T-helper 2 cell treated with Interferon-gamma antibody and Interleukin-4, amounts not matched to agents 5 μg/mL and 100 μg/mL, for 36 hours (primary cell): Measurements from ENCODE around the gene GUCY1A1.

Experiments used
- DNase-seq: peaks from one replicate; pipeline ENCODE4 v3.0.0; 2021; ENCODE audit warnings: low spot score
- H3K27ac Mint-ChIP-seq: one replicate; pipeline ENCODE4 v1.8.0; 2021; ENCODE audit warnings: mild to moderate bottlenecking, mixed read lengths
- H3K27me3 Mint-ChIP-seq: one replicate; pipeline ENCODE4 v1.8.0; 2021; ENCODE audit warnings: low read depth, mixed read lengths
- H3K36me3 Mint-ChIP-seq: one replicate; pipeline ENCODE4 v1.8.0; 2021; ENCODE audit warnings: low read depth, mixed read lengths
- H3K4me1 Mint-ChIP-seq: one replicate; pipeline ENCODE4 v1.8.0; 2021; ENCODE audit warnings: low read depth, mixed read lengths
- H3K4me3 Mint-ChIP-seq: one replicate; pipeline ENCODE4 v1.8.0; 2022; ENCODE audit warnings: mild to moderate bottlenecking, moderate library complexity, mixed read lengths
- H3K9me3 Mint-ChIP-seq: one replicate; pipeline ENCODE4 v1.8.0; 2021; ENCODE audit warnings: mixed read lengths

Gene GUCY1A1

DNA sequence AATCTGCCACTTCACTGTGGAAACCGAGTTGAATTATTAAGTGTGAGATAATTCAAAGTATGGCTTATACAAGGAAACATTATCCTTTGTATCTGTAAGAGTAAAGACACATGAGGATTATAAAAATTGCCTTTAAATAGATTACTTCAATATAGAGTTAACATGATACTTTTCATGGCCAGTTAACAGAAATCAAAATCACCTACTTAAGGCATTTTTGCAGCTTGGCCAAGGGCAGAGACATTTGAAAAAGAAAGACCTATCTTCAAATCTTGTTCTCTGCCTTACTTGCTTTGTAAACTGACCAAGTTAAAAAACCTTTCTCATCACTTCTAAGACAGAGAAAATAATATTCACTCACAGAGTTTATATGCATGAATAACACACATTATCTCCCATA is 47.3 kb downstream of the GUCY1A1 start:
- no peaks in the 10 kb centered on the region for H3K9me3 Mint-ChIP-seq
- no peak overlapping the region for H3K27ac Mint-ChIP-seq
- H3K36me3 Mint-ChIP-seq: no peaks in the 10 kb centered on the region
- H3K27me3 Mint-ChIP-seq: peaks cover 4% of the 10 kb centered on the region
- no peak for DNase-seq
- H3K4me1 Mint-ChIP-seq: no peaks in the 10 kb centered on the region
- no peak overlapping the region for H3K4me3 Mint-ChIP-seq

DNA sequence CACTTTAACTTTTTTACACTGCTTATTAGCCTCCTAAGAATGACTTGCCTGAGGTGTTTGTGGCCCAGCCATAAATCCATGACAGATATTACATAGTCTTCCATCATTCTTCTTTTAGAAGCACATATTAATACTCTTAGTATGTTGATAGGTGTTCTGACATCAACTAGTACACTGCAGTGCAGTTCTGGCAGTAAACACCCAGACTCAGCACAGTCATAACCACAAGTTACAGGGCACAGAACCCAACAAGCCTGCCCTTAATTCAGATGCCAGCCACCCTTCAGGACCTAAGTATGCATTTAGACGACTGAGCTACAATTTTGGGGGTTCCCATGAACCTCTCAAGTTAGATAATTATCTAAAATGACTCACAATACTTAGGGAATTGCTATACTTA is 55.7 kb downstream of the GUCY1A1 start:
- H3K4me1 Mint-ChIP-seq: no peaks in the 10 kb centered on the region
- H3K36me3 Mint-ChIP-seq: no peaks in the 10 kb centered on the region
- no peak overlapping the region for H3K27ac Mint-ChIP-seq
- H3K4me3 Mint-ChIP-seq: no peak overlapping the region
- no peaks in the 10 kb centered on the region for H3K27me3 Mint-ChIP-seq
- DNase-seq: no peak
- no peaks in the 10 kb centered on the region for H3K9me3 Mint-ChIP-seq

GRCh38 chr4:155722816-155723499 is 56.3 kb downstream of the GUCY1A1 start:
- DNase-seq: no peak
- Mint-ChIP-seq H3K4me1 (no peaks in the 10 kb centered on the region), H3K9me3 (no peaks in the 10 kb centered on the region), H3K27ac (no peak overlapping the region), H3K4me3 (no peak overlapping the region), H3K36me3 (no peaks in the 10 kb centered on the region), H3K27me3 (no peaks in the 10 kb centered on the region)

GRCh38 chr4:155724731-155725130 is 58.1 kb downstream of the GUCY1A1 start:
- Mint-ChIP-seq H3K27ac (no peak overlapping the region), H3K4me1 (no peaks in the 10 kb centered on the region), H3K4me3 (no peak overlapping the region), H3K9me3 (no peaks in the 10 kb centered on the region), H3K36me3 (no peaks in the 10 kb centered on the region), H3K27me3 (no peaks in the 10 kb centered on the region)
- no peak for DNase-seq

DNA sequence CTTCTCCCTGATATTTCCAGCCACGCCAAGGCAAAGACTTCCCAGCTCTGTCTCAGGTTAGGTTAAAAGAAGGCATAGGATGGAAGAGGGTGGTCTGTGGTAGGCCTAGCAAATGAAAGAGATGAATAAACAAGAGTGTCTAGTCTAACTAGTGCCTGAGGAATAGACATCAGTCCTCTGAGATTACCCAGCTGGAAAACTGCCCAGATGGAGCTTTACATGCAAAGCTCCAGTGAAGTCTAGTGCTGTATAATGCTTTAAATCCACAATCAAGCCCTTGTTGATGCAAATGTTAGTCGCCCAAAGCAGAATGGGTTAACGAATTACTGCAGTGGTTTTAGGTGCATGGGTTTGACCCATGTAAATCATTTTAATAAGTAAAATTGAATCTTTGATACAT is 67.4 kb downstream of the GUCY1A1 start:
- H3K36me3 Mint-ChIP-seq: no peaks in the 10 kb centered on the region
- peaks cover 2% of the 10 kb centered on the region for H3K27me3 Mint-ChIP-seq
- H3K27ac Mint-ChIP-seq: no peak overlapping the region
- DNase-seq: no peak
- no peak overlapping the region for H3K4me3 Mint-ChIP-seq
- H3K4me1 Mint-ChIP-seq: no peaks in the 10 kb centered on the region
- no peaks in the 10 kb centered on the region for H3K9me3 Mint-ChIP-seq

GRCh38 chr4:155734951-155735350 is 68.3 kb downstream of the GUCY1A1 start:
- Mint-ChIP-seq H3K4me3 (no peak overlapping the region), H3K27me3 (peaks cover 2% of the 10 kb centered on the region), H3K9me3 (no peaks in the 10 kb centered on the region), H3K4me1 (no peaks in the 10 kb centered on the region), H3K36me3 (no peaks in the 10 kb centered on the region), H3K27ac (no peak overlapping the region)
- DNase-seq: no peak

DNA sequence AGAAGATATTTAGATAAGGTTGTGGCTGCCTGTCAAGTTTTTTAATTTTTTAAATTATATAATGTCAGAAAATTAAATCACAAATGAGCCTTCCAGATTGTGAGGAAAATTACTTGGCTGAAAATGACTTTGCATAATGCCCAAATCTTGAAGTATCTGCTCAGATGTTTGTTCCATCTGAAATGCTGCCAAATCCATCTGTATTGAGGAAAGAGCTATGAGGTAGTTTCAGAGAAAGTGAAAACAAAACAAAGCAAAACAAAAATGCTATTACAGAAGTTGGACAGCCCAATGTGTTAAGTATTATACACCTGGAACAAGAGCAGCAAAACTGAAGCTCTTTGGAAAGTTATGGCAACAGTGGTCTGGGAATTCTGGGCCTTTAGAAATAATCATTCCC is 68.8 kb downstream of the GUCY1A1 start:
- H3K27ac Mint-ChIP-seq: no peak overlapping the region
- H3K4me3 Mint-ChIP-seq: no peak overlapping the region
- no peaks in the 10 kb centered on the region for H3K36me3 Mint-ChIP-seq
- H3K27me3 Mint-ChIP-seq: peaks cover 2% of the 10 kb centered on the region
- H3K9me3 Mint-ChIP-seq: no peaks in the 10 kb centered on the region
- H3K4me1 Mint-ChIP-seq: no peaks in the 10 kb centered on the region
- DNase-seq: no peak

GRCh38 chr4:155738548-155738947 is 71.9 kb downstream of the GUCY1A1 start:
- no peak overlapping the region for H3K27ac Mint-ChIP-seq
- no peaks in the 10 kb centered on the region for H3K4me1 Mint-ChIP-seq
- H3K36me3 Mint-ChIP-seq: no peaks in the 10 kb centered on the region
- DNase-seq: no peak
- H3K9me3 Mint-ChIP-seq: no peaks in the 10 kb centered on the region
- no peak overlapping the region for H3K4me3 Mint-ChIP-seq
- no peaks in the 10 kb centered on the region for H3K27me3 Mint-ChIP-seq

DNA sequence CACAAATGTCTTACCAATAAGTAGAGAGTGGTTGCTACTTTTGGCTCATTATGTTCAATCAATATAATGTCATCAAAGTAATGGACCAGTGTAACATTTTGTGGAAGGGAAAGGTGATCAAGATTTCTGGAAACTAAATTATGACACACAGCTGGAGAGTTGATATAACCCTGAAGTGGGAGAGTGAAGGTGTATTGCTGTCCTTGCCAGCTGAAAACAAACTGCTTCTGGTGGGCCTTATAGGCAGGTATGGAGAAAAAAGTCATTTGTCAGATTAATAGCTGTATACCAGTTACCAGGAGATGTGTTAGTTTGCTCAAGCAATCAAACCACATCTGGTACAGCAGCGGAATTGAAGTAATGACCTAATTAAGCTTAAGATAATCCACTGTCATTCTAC is 74.9 kb downstream of the GUCY1A1 start:
- Mint-ChIP-seq H3K4me1 (no peaks in the 10 kb centered on the region), H3K9me3 (no peaks in the 10 kb centered on the region), H3K27ac (no peak overlapping the region), H3K36me3 (no peaks in the 10 kb centered on the region), H3K4me3 (no peak overlapping the region), H3K27me3 (no peaks in the 10 kb centered on the region)
- DNase-seq: no peak

GRCh38 chr4:155742310-155743015 is 75.8 kb downstream of the GUCY1A1 start:
- Mint-ChIP-seq H3K27me3 (no peaks in the 10 kb centered on the region), H3K27ac (no peak overlapping the region), H3K9me3 (no peaks in the 10 kb centered on the region), H3K36me3 (no peaks in the 10 kb centered on the region), H3K4me3 (no peak overlapping the region), H3K4me1 (no peaks in the 10 kb centered on the region)
- DNase-seq: no peak

GRCh38 chr4:155745984-155746383 is 79.3 kb downstream of the GUCY1A1 start:
- Mint-ChIP-seq H3K36me3 (no peaks in the 10 kb centered on the region), H3K27ac (no peak overlapping the region), H3K4me3 (no peak overlapping the region), H3K4me1 (no peaks in the 10 kb centered on the region), H3K9me3 (no peaks in the 10 kb centered on the region), H3K27me3 (no peaks in the 10 kb centered on the region)
- no peak for DNase-seq

- Mint-ChIP-seq H3K4me3 (no peak overlapping the region), H3K27ac (no peak overlapping the region), H3K36me3 (no peaks in the 10 kb centered on the region), H3K4me1 (no peaks in the 10 kb centered on the region), H3K9me3 (no peaks in the 10 kb centered on the region), H3K27me3 (peaks cover 2% of the 10 kb centered on the region)
- DNase-seq: no peak
Measured at GRCh38 chr4:155748039-155748438, 81.4 kb downstream of the GUCY1A1 start.

- no peak overlapping the region for H3K27ac Mint-ChIP-seq
- H3K4me3 Mint-ChIP-seq: no peak overlapping the region
- H3K36me3 Mint-ChIP-seq: no peaks in the 10 kb centered on the region
- no peak for DNase-seq
- no peaks in the 10 kb centered on the region for H3K4me1 Mint-ChIP-seq
- H3K9me3 Mint-ChIP-seq: no peaks in the 10 kb centered on the region
- H3K27me3 Mint-ChIP-seq: peaks cover 2% of the 10 kb centered on the region
Measured at GRCh38 chr4:155749041-155749440, 82.4 kb downstream of the GUCY1A1 start.

DNA sequence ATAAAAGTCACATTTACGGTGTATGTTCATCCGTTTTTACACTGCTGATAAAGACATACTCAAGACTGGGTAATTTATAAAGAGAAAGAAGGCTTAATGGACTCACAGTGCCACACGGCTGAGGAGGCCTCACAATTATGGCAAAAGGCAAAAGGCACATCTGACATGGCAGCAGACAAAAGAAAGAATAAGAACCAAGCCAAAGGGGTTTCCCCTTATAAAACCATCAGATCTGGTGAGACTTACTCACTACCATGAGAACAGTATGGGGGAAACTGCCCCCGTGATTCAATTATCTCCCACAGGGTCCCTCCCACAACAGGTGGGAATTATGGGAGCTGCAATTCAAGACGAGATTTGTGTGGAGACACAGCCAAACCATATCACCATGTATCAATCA is 84.9 kb downstream of the GUCY1A1 start:
- H3K27me3 Mint-ChIP-seq: peaks cover 2% of the 10 kb centered on the region
- H3K27ac Mint-ChIP-seq: no peak overlapping the region
- H3K36me3 Mint-ChIP-seq: no peaks in the 10 kb centered on the region
- no peak for DNase-seq
- H3K9me3 Mint-ChIP-seq: no peaks in the 10 kb centered on the region
- no peak overlapping the region for H3K4me3 Mint-ChIP-seq
- no peaks in the 10 kb centered on the region for H3K4me1 Mint-ChIP-seq
